DMS53 treated with DMSO at 0.1 percent for 48 hours (cell line): ENCODE results near the gene PDS5B.
"Not testable (repeated sequence)": the region's sequence is repeated elsewhere in the genome, so short reads cannot be mapped to it uniquely, and the experiment has no call there.

Source experiments
- DNase-seq: peaks from one replicate; lab custom pipeline; 2025; ENCODE audit not compliant: unreplicated experiment; lab: John Stamatoyannopoulos, UW

The PDS5B gene

GRCh38 chr13:32723987-32724386 is 137.7 kb downstream of the PDS5B start:
- DNase-seq, result no peak

- DNase-seq, result no peak
Observed at GRCh38 chr13:32726374-32727037, 140.3 kb downstream of the PDS5B start.

GRCh38 chr13:32728327-32728726 is 142.1 kb downstream of the PDS5B start:
- no peak for DNase-seq

GRCh38 chr13:32729097-32729496 is 142.8 kb downstream of the PDS5B start:
- DNase-seq, result not testable (repeated sequence)

GRCh38 chr13:32731074-32731473 is 144.8 kb downstream of the PDS5B start:
- DNase-seq, result no peak

- DNase-seq, result peak; percentile 36
Observed at GRCh38 chr13:32731576-32731975, 145.3 kb downstream of the PDS5B start.

- DNase-seq, result no peak
Observed at GRCh38 chr13:32733690-32734089, 147.4 kb downstream of the PDS5B start.

- no peak for DNase-seq
Observed at GRCh38 chr13:32734511-32734910, 148.3 kb downstream of the PDS5B start.

GRCh38 chr13:32735859-32736258 is 149.6 kb downstream of the PDS5B start:
- no peak for DNase-seq

GRCh38 chr13:32736648-32737047 is 150.4 kb downstream of the PDS5B start:
- DNase-seq, result no peak

- no peak for DNase-seq
Observed at GRCh38 chr13:32737111-32737571, 150.9 kb downstream of the PDS5B start.

- no peak for DNase-seq
Observed at GRCh38 chr13:32737679-32738078, 151.4 kb downstream of the PDS5B start.

GRCh38 chr13:32745509-32745908 is 159.3 kb downstream of the PDS5B start:
- DNase-seq, result no peak

- no peak for DNase-seq
Observed at GRCh38 chr13:32746474-32746873, 160.2 kb downstream of the PDS5B start.

- DNase-seq, result no peak
Observed at GRCh38 chr13:32748305-32748704, 162.1 kb downstream of the PDS5B start.

- no peak for DNase-seq
Observed at GRCh38 chr13:32751340-32751739, 165.1 kb downstream of the PDS5B start.

GRCh38 chr13:32752311-32752710 is 166.1 kb downstream of the PDS5B start:
- DNase-seq, result no peak

GRCh38 chr13:32752997-32753606 is 166.8 kb downstream of the PDS5B start:
- DNase-seq, result no peak

GRCh38 chr13:32754179-32754578 is 167.9 kb downstream of the PDS5B start:
- DNase-seq, result no peak

GRCh38 chr13:32759152-32759551 is 172.9 kb downstream of the PDS5B start:
- no peak for DNase-seq

- no peak for DNase-seq
Observed at GRCh38 chr13:32761472-32761871, 175.2 kb downstream of the PDS5B start.

- DNase-seq, result no peak
Observed at GRCh38 chr13:32779119-32779518, 192.9 kb downstream of the PDS5B start.

- DNase-seq, result no peak
Observed at GRCh38 chr13:32781906-32782305, 195.7 kb downstream of the PDS5B start.
